Chondrocyte (in vitro differentiated cells): ENCODE results near the gene NT5DC3. TPM values are rescaled to one million over a fixed set of nuclear protein-coding genes. Genes with fewer than 3 reads are reported as not detected.

Source experiments
- DNase-seq: peaks from one replicate; pipeline ENCODE4 v3.0.0; 2021; ENCODE audit warnings: mixed read lengths, low spot score
- H3K27ac Mint-ChIP-seq: one replicate; pipeline ENCODE4 v1.8.0; 2021; ENCODE audit warnings: mild to moderate bottlenecking, moderate library complexity, mixed read lengths; ENCODE audit not compliant: unreplicated experiment
- H3K27me3 Mint-ChIP-seq: 2 replicates; pipeline ENCODE4 v1.8.0; 2021; ENCODE audit warnings: low read depth, mixed read lengths
- H3K36me3 Mint-ChIP-seq: 2 replicates; pipeline ENCODE4 v1.8.0; 2021; ENCODE audit warnings: low read depth, mixed read lengths
- H3K4me1 Mint-ChIP-seq: 2 replicates; pipeline ENCODE4 v1.8.0; 2021; ENCODE audit warnings: low read depth, mild to moderate bottlenecking, mixed read lengths
- H3K4me3 Mint-ChIP-seq: one replicate; pipeline ENCODE4 v1.8.0; 2021; ENCODE audit warnings: mild to moderate bottlenecking, moderate library complexity, mixed read lengths; ENCODE audit not compliant: unreplicated experiment
- H3K9me3 Mint-ChIP-seq: 2 replicates; pipeline ENCODE4 v1.8.0; 2021; ENCODE audit warnings: low read depth, mixed read lengths
- total RNA-seq: library from RNA; stranded (reverse); gene quantifications from 3 replicates; pipeline ENCODE4 v1.2.1, GENCODE V29; 2021
- TF ChIP-seq, protein P1 (sequence below): fragments of 200-600 bp; sonication (generic); IDR thresholded peaks from 2 replicates; pipeline ENCODE4 v1.5.0; 2021; ENCODE audit warnings: antibody characterized with exemption, mild to moderate bottlenecking, moderate library complexity

Gene NT5DC3
- total RNA-seq, 1 donor from 2014 or later: 26.2 TPM

DNA sequence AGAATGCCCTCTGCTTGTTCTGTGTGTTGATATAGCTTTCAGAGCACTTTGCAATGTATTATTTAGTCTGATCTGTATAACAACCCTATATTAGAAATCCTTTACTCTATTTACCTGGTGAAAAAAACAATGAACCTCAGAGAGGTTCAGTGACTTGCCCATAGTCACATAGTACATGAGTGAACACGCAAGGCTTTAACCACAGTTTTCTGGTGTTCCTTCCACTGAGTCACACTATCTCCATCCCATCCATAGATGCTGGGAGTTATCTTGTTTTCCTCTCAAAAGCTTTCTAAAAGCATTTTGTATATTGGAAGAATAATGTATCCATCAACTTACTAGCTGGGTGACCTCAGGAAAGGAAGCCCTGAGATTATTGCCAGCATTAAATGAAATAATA is 104.5 kb downstream of the NT5DC3 start:
- Mint-ChIP-seq H3K4me1 (no peaks in the 10 kb centered on the region), H3K9me3 (peaks cover 3% of the 10 kb centered on the region), H3K27me3 (peaks cover 24% of the 10 kb centered on the region), H3K36me3 (no peaks in the 10 kb centered on the region), H3K27ac (no peak overlapping the region), H3K4me3 (no peak overlapping the region)
- DNase-seq: no peak
- TF ChIP-seq, protein P1, sequence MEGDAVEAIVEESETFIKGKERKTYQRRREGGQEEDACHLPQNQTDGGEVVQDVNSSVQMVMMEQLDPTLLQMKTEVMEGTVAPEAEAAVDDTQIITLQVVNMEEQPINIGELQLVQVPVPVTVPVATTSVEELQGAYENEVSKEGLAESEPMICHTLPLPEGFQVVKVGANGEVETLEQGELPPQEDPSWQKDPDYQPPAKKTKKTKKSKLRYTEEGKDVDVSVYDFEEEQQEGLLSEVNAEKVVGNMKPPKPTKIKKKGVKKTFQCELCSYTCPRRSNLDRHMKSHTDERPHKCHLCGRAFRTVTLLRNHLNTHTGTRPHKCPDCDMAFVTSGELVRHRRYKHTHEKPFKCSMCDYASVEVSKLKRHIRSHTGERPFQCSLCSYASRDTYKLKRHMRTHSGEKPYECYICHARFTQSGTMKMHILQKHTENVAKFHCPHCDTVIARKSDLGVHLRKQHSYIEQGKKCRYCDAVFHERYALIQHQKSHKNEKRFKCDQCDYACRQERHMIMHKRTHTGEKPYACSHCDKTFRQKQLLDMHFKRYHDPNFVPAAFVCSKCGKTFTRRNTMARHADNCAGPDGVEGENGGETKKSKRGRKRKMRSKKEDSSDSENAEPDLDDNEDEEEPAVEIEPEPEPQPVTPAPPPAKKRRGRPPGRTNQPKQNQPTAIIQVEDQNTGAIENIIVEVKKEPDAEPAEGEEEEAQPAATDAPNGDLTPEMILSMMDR: no peak

DNA sequence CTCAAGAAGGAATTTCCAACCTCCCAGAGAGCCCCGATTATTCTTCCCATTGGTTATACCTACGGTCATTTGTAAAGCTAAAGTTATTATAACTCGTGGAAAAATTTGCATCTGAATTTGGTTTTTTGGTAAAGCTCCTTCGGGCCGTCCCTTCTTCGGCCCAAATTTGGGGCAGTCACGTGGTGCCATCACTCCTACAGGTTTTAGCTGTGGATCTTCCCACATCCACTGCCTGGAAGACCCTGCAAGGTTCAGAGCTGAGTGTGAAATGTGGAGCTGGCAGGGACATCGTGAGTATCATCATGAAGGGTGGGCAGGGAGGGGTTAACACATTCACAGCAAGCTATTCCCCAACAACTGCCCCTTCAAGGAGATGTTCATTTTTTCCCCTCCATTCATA is 105.7 kb downstream of the NT5DC3 start:
- no peaks in the 10 kb centered on the region for H3K4me1 Mint-ChIP-seq
- peaks cover 7% of the 10 kb centered on the region for H3K9me3 Mint-ChIP-seq
- DNase-seq: no peak
- no peak overlapping the region for H3K4me3 Mint-ChIP-seq
- no peak overlapping the region for H3K27ac Mint-ChIP-seq
- TF ChIP-seq, protein P1: no peak
- H3K27me3 Mint-ChIP-seq: peaks cover 24% of the 10 kb centered on the region
- H3K36me3 Mint-ChIP-seq: no peaks in the 10 kb centered on the region

DNA sequence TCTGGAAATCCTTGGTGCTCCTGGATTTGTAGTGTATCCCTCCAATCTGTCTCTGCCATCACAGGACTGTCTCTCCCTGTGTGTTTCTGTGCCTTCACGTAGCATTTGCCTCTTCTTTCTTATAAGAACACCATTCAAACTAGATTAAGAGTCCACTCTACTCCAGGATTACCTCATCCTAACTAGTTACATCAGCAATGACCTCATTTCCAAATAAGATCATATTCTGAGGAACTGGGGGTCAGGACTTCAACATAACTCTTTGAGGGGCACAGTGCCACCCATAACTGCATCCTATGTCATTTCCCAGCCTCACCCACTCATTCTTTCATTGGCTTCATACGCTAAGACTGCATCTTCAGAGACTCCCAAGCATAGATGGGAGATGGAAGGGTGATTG is 106.2 kb downstream of the NT5DC3 start:
- Mint-ChIP-seq H3K4me1 (no peaks in the 10 kb centered on the region), H3K27me3 (peaks cover 24% of the 10 kb centered on the region), H3K27ac (no peak overlapping the region), H3K9me3 (peaks cover 7% of the 10 kb centered on the region), H3K36me3 (no peaks in the 10 kb centered on the region), H3K4me3 (no peak overlapping the region)
- TF ChIP-seq, protein P1: no peak
- no peak for DNase-seq

DNA sequence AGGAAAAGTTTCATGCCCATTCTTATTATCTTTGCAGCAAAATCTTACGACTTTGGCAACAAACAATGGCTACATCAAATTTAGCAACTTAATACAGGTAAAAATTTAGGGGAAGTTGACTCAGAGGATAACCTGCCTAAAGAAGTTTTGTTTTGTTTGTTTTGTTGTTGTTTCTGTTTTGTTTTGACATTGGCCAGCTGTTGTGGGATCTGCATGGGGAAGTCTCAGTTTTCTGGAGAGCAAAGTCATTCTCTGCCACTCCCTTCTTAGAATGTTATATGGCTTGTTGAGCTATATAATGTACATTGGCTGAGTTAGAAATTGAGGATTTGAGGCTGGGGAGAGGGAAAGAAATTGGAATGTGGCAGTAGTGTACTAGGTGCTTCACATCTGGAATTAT is 109.5 kb downstream of the NT5DC3 start:
- TF ChIP-seq, protein P1: no peak
- H3K4me1 Mint-ChIP-seq: no peaks in the 10 kb centered on the region

DNA sequence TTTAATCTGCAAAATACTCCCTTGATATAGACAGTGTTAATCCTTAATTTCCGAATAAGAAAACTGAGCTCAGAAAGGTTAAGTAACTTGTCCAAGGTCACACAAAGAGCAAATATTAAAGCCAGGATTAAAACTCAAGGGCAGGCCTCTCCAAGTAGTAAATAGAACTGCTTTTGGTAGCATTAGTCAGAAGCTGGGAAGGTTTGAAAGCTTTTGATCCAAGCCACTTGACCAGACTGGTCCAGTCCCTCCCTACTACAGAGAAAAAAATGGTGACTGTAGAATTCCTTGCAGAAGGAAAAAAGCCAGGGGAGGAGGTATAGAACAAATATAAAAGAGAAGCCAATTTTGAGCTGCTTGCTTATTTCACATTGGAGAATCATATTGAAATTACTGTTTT is 111.5 kb downstream of the NT5DC3 start:
- Mint-ChIP-seq H3K9me3 (peaks cover 7% of the 10 kb centered on the region), H3K36me3 (no peaks in the 10 kb centered on the region), H3K4me1 (no peaks in the 10 kb centered on the region), H3K27ac (no peak overlapping the region), H3K27me3 (peaks cover 7% of the 10 kb centered on the region), H3K4me3 (no peak overlapping the region)
- no peak for DNase-seq
- TF ChIP-seq, protein P1: no peak

More for the DNA sequence above, 109.5 kb downstream of the NT5DC3 start:
- Mint-ChIP-seq H3K27me3 (peaks cover 21% of the 10 kb centered on the region), H3K27ac (no peak overlapping the region), H3K4me3 (no peak overlapping the region), H3K9me3 (peaks cover 7% of the 10 kb centered on the region), H3K36me3 (no peaks in the 10 kb centered on the region)
- no peak for DNase-seq
